Ishikawa (cell line): ENCODE results near the gene SASH1.

ENCODE experiments used
- CEBPB ChIP-seq: IDR thresholded peaks from 2 replicates; pipeline ENCODE4 v1.6.1; 2012
- CREB1 ChIP-seq: IDR thresholded peaks from 2 replicates; pipeline ENCODE4 v1.6.1; 2012; ENCODE audit warnings: low read depth
- EGR1 ChIP-seq: IDR thresholded peaks from 2 replicates; pipeline ENCODE4 v1.6.1; 2012
- EP300 ChIP-seq: IDR thresholded peaks from 2 replicates; pipeline ENCODE4 v1.6.1; 2012; ENCODE audit warnings: borderline replicate concordance
- FOXM1 ChIP-seq: IDR thresholded peaks from 2 replicates; pipeline ENCODE4 v1.6.1; 2012; ENCODE audit warnings: low read depth, borderline replicate concordance
- MAX ChIP-seq: IDR thresholded peaks from 2 replicates; pipeline ENCODE4 v1.6.1; 2012
- NFIC ChIP-seq: IDR thresholded peaks from 2 replicates; pipeline ENCODE4 v1.6.1; 2012
- RAD21 ChIP-seq: IDR thresholded peaks from 2 replicates; pipeline ENCODE4 v1.6.1; 2012; ENCODE audit warnings: low read depth
- REST ChIP-seq: IDR thresholded peaks from 2 replicates; pipeline ENCODE4 v1.6.1; 2012; ENCODE audit warnings: low read depth, mild to moderate bottlenecking
- TAF1 ChIP-seq: IDR thresholded peaks from 2 replicates; pipeline ENCODE4 v1.6.1; 2012; ENCODE audit warnings: low read depth, mild to moderate bottlenecking
- TCF12 ChIP-seq: IDR thresholded peaks from 2 replicates; pipeline ENCODE4 v1.6.1; 2012; ENCODE audit warnings: low read depth
- TEAD4 ChIP-seq: IDR thresholded peaks from 2 replicates; pipeline ENCODE4 v1.6.1; 2012
- USF1 ChIP-seq: IDR thresholded peaks from 2 replicates; pipeline ENCODE4 v1.6.1; 2012
- YY1 ChIP-seq: IDR thresholded peaks from 2 replicates; pipeline ENCODE4 v1.6.1; 2012; ENCODE audit warnings: low read depth
- ZBTB7A ChIP-seq: IDR thresholded peaks from 2 replicates; pipeline ENCODE4 v1.6.1; 2012; ENCODE audit warnings: low read depth

Gene SASH1

DNA sequence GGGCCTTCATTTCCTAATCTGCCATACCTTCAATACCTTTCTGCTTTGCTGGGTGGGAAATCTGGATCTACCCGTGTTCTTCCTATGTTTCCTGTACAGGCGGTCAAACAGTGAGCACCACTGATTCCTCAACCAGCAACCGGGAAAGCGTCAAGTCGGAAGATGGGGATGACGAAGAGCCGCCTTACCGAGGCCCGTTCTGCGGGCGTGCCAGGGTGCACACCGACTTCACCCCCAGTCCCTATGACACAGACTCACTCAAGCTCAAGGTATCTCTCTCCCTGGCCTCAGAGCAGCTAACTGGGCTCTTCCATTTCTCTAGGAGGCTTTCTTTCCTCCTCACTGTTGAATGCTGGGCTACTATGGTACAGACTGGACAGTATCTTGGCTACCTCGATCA lies 190.1 kb downstream of the SASH1 start:
- TF ChIP-seq MAX (no peak), RAD21 (no peak), NFIC (no peak), FOXM1 (no peak), YY1 (no peak)

- TF ChIP-seq NFIC (no peak), RAD21 (no peak), TAF1 (no peak), USF1 (no peak), MAX (no peak)
Observed at GRCh38 chr6:148533309-148534107, 190.9 kb downstream of the SASH1 start.

- TF ChIP-seq TCF12: no peak
- TF ChIP-seq REST: no peak
- no peak for TF ChIP-seq ZBTB7A
- TF ChIP-seq USF1: no peak
- no peak for TF ChIP-seq TAF1
- TF ChIP-seq TEAD4: no peak
- no peak for TF ChIP-seq EP300
- TF ChIP-seq EGR1: no peak
- TF ChIP-seq MAX: no peak
- no peak for TF ChIP-seq FOXM1
- no peak for TF ChIP-seq CREB1
- no peak for TF ChIP-seq RAD21
- no peak for TF ChIP-seq YY1
- no peak for TF ChIP-seq NFIC
- no peak for TF ChIP-seq CEBPB
Observed at GRCh38 chr6:148534871-148535270, 192.2 kb downstream of the SASH1 start.

DNA sequence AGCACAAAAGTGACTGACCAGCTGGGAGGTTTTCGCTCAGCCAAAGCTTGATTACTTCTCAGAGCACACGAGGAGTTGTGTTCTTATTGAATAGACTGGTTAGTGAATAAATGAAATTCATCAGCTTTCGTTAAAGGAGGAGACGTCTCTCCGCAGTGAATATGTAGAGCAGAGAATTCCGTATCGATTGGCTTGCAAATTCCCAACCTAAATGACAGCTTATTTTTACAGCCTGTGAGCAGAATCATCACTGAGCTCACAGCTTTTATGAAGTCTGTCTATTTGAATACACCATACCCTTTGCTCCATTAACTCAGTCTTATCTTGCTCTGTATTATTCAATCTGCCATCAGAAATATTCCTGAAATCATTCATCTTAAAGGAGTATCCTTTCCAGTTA lies 192.7 kb downstream of the SASH1 start:
- TF ChIP-seq RAD21 (no peak), REST (no peak), TCF12 (no peak), CREB1 (no peak), EGR1 (no peak), NFIC (no peak), CEBPB (no peak), YY1 (no peak), TAF1 (no peak), FOXM1 (no peak), TEAD4 (no peak), USF1 (no peak), ZBTB7A (no peak), EP300 (no peak)

DNA sequence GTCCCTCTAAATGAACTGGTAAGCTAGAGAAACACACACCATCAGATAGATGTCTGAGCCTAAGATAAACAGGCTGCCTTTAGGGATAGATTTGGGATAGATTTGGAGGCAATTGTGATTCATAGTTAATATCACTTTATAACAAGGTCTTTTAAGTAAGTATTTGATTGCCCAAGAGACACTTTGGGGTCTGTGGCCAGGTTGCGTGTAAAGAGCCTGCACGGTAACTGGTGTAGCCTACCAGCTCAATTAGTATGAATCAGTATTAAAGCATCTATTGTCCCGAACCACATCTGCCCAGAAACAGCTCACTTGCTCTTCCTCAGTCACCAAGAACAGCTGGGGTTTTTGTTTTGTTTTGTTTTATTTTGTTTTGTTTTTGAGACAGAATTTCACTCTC lies 193.3 kb downstream of the SASH1 start:
- TF ChIP-seq CEBPB: no peak
- TF ChIP-seq TCF12: no peak
- TF ChIP-seq NFIC: no peak
- no peak for TF ChIP-seq REST
- TF ChIP-seq ZBTB7A: no peak
- no peak for TF ChIP-seq CREB1
- TF ChIP-seq EGR1: no peak
- no peak for TF ChIP-seq TEAD4
- TF ChIP-seq RAD21: no peak
- no peak for TF ChIP-seq MAX
- no peak for TF ChIP-seq YY1
- TF ChIP-seq EP300: no peak
- no peak for TF ChIP-seq TAF1
- no peak for TF ChIP-seq FOXM1
- no peak for TF ChIP-seq USF1
